Peyer's patch (tissue), 4 donors: Measurements from ENCODE around the gene GSTCD. TPM values are rescaled to one million over a fixed set of nuclear protein-coding genes. Genes with fewer than 3 reads are reported as not detected.
"Not testable (repeated sequence)": the region's sequence is repeated elsewhere in the genome, so short reads cannot be mapped to it uniquely, and the experiment has no call there.

Experiments used
- DNase-seq, 3 donors: peaks; one replicate each; pipeline ENCODE4 v3.0.0-alpha.2; 2017 to 2019
- H3K27ac ChIP-seq, 4 donors: fragments of 200-600 bp; sonication (generic); one replicate each; pipeline ENCODE4 v1.5.1; 2016 to 2019
- H3K27me3 ChIP-seq, 2 donors: fragments of 200-600 bp; sonication (generic); one replicate each; pipeline ENCODE4 v1.5.1; 2019
- H3K36me3 ChIP-seq, 3 donors: fragments of 200-600 bp; sonication (generic); one replicate each; pipeline ENCODE4 v1.5.1; 2016 to 2019
- H3K4me1 ChIP-seq, 4 donors: fragments of 200-600 bp; sonication (generic); one replicate each; pipeline ENCODE4 v1.5.1; 2016 to 2019
- H3K4me3 ChIP-seq, 4 donors: fragments of 200-600 bp; sonication (generic); 1 replicate in 3 of 4; 2 replicates in 1 of 4; pipeline ENCODE4 v1.5.1; 2016 to 2019; ENCODE audit warnings: mild to moderate bottlenecking in 1 of 4
- H3K9me3 ChIP-seq, 4 donors: fragments of 200-600 bp; sonication (generic); one replicate each; pipeline ENCODE4 v1.5.1; 2016 to 2019; ENCODE audit warnings: mild to moderate bottlenecking in 1 of 4
- POLR2A ChIP-seq, 2 donors: fragments of 450-650 bp; IDR thresholded peaks; one replicate each; pipeline ENCODE4 v1.5.1; 2017; ENCODE audit warnings: antibody characterized with exemption in 2 of 2, mild to moderate bottlenecking in 2 of 2, moderate library complexity in 2 of 2
- total RNA-seq, 4 donors: library from RNA; depleted of rRNA; stranded (reverse); fragments of >200 nt; gene quantifications; one replicate each; pipeline ENCODE4 v1.1.0, GENCODE V29; 2016
- TF ChIP-seq, protein P1 (sequence below), 6 experiments: fragments of 450-650 bp in 4 of 6; fragments of 200-600 bp in 2 of 6; sonication (generic) in 1 of 6; IDR thresholded peaks; one replicate each; pipeline ENCODE4 v1.5.1; 2017 to 2019; ENCODE audit warnings: antibody characterized with exemption in 6 of 6, mild to moderate bottlenecking in 3 of 6, moderate library complexity in 1 of 6

Gene GSTCD
- total RNA-seq, 4 donors from 2014 or later: 6.4 to 23.1 (median 10.3) TPM

DNA sequence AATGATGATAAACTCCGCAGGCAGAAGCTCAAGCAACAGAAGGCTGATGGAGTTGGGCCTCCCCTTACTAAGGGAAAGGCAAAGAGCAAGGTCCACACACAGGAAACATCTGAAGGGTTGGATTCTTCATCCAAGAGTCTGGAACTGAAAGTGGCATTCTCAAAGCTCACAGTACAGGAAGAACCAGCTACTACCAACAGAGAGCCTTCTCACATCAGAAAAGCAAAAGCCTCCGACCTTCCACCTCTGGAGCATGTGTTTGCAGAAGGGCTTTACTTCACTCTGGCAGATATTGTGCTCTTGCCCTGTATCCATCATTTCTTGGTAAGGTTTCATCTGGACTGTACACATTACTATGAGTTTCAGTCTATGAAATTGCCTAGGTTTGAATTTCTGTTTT is 10.6 kb downstream of the GSTCD start:
- no peaks in the 10 kb centered on the region for H3K27me3 ChIP-seq
- H3K9me3 ChIP-seq: no peaks in the 10 kb centered on the region
- no peaks in the 10 kb centered on the region for H3K4me1 ChIP-seq
- no peak overlapping the region for H3K27ac ChIP-seq
- no peak for DNase-seq
- TF ChIP-seq POLR2A (IDR thresholded peaks at IDR 0.05): no peak
- no peak overlapping the region for H3K4me3 ChIP-seq
- no peaks in the 10 kb centered on the region for H3K36me3 ChIP-seq

DNA sequence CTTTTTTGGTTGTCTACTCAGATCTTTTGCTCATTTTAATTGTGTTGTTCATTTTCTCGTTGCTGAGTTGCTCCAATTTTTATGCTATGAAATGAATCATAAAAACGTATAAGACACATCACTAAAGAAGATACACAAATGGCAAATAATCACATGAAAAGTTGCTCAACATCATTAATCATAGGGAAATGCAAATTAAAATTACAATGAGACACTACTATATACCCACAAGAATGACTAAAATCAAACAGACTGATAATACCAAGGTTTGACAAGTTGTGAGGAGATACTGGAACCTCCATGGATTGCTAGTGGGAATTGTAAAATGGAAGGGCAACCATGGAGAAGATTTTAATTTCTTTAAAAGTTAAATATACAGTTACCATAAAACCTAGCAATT is 17.0 kb downstream of the GSTCD start:
- TF ChIP-seq, protein P1, sequence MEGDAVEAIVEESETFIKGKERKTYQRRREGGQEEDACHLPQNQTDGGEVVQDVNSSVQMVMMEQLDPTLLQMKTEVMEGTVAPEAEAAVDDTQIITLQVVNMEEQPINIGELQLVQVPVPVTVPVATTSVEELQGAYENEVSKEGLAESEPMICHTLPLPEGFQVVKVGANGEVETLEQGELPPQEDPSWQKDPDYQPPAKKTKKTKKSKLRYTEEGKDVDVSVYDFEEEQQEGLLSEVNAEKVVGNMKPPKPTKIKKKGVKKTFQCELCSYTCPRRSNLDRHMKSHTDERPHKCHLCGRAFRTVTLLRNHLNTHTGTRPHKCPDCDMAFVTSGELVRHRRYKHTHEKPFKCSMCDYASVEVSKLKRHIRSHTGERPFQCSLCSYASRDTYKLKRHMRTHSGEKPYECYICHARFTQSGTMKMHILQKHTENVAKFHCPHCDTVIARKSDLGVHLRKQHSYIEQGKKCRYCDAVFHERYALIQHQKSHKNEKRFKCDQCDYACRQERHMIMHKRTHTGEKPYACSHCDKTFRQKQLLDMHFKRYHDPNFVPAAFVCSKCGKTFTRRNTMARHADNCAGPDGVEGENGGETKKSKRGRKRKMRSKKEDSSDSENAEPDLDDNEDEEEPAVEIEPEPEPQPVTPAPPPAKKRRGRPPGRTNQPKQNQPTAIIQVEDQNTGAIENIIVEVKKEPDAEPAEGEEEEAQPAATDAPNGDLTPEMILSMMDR (IDR thresholded peaks at IDR 0.05): no peak
- TF ChIP-seq POLR2A (IDR thresholded peaks at IDR 0.05): no peak
- H3K4me3 ChIP-seq: no peak overlapping the region
- DNase-seq: no peak
- no peak overlapping the region for H3K27ac ChIP-seq
- H3K4me1 ChIP-seq: no peaks in the 10 kb centered on the region
- no peaks in the 10 kb centered on the region for H3K36me3 ChIP-seq
- no peaks in the 10 kb centered on the region for H3K27me3 ChIP-seq
- H3K9me3 ChIP-seq: no peaks in the 10 kb centered on the region

DNA sequence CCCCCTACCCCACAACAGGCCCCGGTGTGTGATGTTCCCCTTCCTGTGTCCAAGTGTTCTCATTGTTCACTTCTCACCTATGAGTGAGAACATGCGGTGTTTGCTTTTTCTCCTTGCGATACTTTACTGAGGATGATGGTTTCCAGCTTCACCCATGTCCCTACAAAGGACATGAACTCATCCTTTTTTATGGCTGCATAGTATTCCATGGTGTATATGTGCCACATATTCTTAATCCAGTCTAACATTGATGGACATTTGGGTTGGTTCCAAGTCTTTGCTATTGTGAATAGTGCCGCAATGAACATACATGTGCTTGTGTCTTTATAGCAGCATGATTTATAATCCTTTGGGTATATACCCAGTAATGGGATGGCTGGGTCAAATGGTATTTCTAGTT is 21.3 kb downstream of the GSTCD start:
- not testable (repeated sequence) for H3K27ac ChIP-seq, H3K4me3 ChIP-seq, H3K36me3 ChIP-seq, DNase-seq, H3K9me3 ChIP-seq, H3K27me3 ChIP-seq, H3K4me1 ChIP-seq

DNA sequence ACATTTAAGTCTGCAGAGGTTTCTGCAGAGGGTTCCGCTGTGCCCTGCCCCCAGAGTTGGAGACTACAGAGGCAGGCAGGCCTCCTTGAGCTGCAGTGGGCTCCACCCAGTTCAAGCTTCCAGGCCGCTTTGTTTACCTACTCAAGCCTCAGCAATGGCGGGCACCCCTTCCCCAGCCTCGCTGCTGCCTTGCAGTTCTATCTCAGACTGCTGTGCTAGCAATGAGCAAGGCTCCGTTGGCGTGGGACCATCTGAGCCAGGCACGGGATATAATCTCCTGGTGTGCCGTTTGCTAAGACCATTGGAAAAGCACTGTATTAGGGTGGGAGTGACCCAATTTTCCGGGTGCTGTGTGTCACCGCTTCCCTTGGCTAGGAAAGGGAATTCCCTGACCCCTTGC is 26.6 kb downstream of the GSTCD start:
- peaks cover 0 to 14% (median 0%) of the 10 kb centered on the region in 3 donors for H3K36me3 ChIP-seq
- not testable (repeated sequence) for H3K27ac ChIP-seq, H3K9me3 ChIP-seq, H3K4me1 ChIP-seq, DNase-seq, H3K27me3 ChIP-seq, H3K4me3 ChIP-seq

DNA sequence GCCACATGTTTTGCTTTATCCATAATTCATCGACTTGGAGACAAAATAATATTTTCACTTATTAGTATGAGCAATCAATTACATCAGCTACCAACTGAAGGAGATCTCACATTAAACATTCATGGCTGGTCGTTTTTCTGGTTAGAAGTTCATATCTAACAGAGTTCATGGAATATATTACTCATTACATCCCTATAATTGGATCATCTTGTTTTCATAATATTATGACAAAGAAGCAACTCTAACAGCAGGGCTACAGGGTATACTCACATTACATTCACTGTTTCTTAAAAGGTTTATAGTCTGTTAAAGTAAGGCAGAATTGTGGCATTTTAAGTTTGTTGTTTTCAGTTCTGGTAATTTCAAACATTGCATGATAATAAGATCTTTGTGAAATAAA is 33.0 kb downstream of the GSTCD start:
- Histone ChIP-seq H3K4me3 (no peak overlapping the region), H3K36me3 (no peaks in the 10 kb centered on the region), H3K4me1 (no peaks in the 10 kb centered on the region), H3K27ac (no peak overlapping the region), H3K9me3 (peaks cover 0 to 4% (median 0%) of the 10 kb centered on the region in 4 donors), H3K27me3 (no peaks in the 10 kb centered on the region)
- no peak for DNase-seq
- TF ChIP-seq POLR2A (IDR thresholded peaks at IDR 0.05): no peak
- TF ChIP-seq, protein P1 (IDR thresholded peaks at IDR 0.05): no peak

DNA sequence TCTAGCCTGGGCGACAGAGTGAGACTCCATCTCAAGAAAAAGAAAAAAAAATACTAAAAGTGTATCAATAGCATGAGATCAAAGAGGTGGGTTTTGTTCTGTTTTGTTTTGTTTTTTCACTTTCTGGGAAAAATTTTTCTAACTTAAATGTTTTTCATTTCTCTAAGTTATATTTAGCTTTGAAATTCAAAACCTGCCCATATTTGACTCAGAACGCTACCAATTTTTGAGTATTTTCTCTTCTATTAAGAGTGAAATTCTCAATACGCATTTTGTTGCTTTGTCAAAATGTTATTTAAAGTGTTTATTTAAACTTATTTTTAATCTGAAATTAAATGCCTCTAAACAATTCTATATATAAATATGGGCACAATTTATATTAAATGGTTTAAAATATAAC is 39.6 kb downstream of the GSTCD start:
- no peak for TF ChIP-seq POLR2A (IDR thresholded peaks at IDR 0.05)
- TF ChIP-seq, protein P1 (IDR thresholded peaks at IDR 0.05): no peak
- no peak for DNase-seq
- no peak overlapping the region for H3K4me3 ChIP-seq
- no peaks in the 10 kb centered on the region for H3K27me3 ChIP-seq
- H3K4me1 ChIP-seq: no peaks in the 10 kb centered on the region
- H3K27ac ChIP-seq: no peak overlapping the region
- H3K9me3 ChIP-seq: no peaks in the 10 kb centered on the region
- H3K36me3 ChIP-seq: no peaks in the 10 kb centered on the region

DNA sequence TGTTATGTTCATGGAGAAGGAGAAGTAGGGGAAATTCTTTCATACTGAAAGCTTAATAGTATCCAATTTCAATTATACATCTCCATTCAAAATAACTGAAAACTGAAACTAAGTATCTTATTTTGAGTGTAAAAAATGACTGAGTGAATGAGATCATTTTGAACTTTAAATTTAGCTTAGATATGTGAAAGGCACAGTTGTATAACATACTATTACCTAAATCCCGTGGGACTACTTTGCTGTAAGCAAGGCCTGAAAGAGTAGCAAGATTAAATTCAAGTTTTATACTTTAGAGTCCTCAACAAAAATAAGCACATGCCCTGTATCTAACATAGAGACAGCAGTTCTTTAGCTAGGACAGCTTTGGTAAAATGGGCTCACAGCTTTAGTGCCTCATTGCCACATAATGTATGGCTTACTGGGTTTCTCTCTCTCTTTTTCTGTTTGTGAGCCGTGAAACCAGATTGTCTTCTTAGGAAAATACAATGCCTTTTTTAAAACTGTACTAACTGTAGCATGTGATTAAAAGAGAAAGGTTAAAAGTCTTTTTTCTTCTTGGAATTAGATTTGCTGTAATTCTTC is 43.2 kb downstream of the GSTCD start:
- no peak for DNase-seq
- no peak overlapping the region for H3K27ac ChIP-seq
- no peaks in the 10 kb centered on the region for H3K36me3 ChIP-seq
- H3K4me1 ChIP-seq: no peaks in the 10 kb centered on the region
- H3K4me3 ChIP-seq: no peak overlapping the region
- H3K27me3 ChIP-seq: no peaks in the 10 kb centered on the region
- TF ChIP-seq, protein P1 (IDR thresholded peaks at IDR 0.05): no peak
- no peak for TF ChIP-seq POLR2A (IDR thresholded peaks at IDR 0.05)
- no peaks in the 10 kb centered on the region for H3K9me3 ChIP-seq
